GM06990 (cell line): ENCODE measurements around the gene IL1RL2.

Experiments
- DNase-seq: peaks from one replicate; pipeline ENCODE4 v3.0.0-alpha.2; 2011; ENCODE audit not compliant: insufficient read length; ENCODE audit errors: extremely low read depth
- H3K27me3 ChIP-seq: replicated peaks from 2 replicates; pipeline ENCODE4 v1.6.0; 2011; ENCODE audit warnings: low read length; ENCODE audit not compliant: control insufficient read depth, insufficient read depth
- H3K36me3 ChIP-seq: 2 replicates; pipeline ENCODE4 v1.5.1; 2011; ENCODE audit warnings: low read length; ENCODE audit not compliant: control insufficient read depth, insufficient read depth
- H3K4me3 ChIP-seq: replicated peaks from 2 replicates; pipeline ENCODE4 v1.5.1; 2011; ENCODE audit warnings: low read depth, mild to moderate bottlenecking, control low read depth, low read length
- TF ChIP-seq, protein P1 (sequence below): IDR thresholded peaks from 2 replicates; pipeline ENCODE4 v1.5.1; 2011; ENCODE audit warnings: low read length, control low read depth, mild to moderate bottlenecking, inconsistent platforms; ENCODE audit not compliant: insufficient read depth, poor library complexity, severe bottlenecking

Gene IL1RL2

DNA sequence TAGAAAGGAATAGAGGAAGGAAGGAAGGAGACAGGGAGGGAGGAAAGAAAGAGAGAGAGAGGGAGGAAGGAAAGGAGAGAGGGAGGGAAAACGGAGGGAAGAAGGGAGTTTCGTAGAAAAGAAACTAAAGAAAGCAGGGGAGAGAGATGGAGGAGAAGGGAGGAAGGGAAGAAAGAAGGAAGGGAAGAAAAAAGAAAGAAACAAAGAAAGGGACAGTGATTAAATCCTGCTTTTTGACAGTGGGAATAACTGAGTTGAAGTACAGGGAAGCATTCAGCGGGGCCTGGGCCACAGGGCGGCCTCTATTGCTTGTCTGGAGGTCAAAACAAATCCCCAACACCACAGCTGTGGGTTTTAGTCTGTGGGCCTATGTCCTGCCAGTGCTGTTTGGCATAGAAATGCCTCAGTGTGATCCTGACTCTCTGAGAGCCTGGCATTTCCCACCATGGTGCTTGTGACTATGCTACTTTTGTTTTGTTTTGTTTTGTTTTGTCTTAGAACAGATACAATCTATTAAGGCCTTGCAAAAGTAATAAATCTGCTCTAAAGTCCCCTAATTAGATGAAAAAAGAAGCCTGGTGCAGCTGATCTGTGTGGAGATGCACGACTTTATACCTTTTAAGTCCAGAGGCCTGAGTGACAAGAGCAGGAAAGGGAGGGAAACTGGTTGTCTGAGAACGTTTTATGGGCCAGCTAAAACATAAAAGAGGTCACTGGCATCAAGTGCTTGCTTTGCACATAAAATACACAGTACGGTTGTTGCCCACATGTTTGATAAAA is 40.0 kb downstream of the IL1RL2 start:
- TF ChIP-seq, protein P1, sequence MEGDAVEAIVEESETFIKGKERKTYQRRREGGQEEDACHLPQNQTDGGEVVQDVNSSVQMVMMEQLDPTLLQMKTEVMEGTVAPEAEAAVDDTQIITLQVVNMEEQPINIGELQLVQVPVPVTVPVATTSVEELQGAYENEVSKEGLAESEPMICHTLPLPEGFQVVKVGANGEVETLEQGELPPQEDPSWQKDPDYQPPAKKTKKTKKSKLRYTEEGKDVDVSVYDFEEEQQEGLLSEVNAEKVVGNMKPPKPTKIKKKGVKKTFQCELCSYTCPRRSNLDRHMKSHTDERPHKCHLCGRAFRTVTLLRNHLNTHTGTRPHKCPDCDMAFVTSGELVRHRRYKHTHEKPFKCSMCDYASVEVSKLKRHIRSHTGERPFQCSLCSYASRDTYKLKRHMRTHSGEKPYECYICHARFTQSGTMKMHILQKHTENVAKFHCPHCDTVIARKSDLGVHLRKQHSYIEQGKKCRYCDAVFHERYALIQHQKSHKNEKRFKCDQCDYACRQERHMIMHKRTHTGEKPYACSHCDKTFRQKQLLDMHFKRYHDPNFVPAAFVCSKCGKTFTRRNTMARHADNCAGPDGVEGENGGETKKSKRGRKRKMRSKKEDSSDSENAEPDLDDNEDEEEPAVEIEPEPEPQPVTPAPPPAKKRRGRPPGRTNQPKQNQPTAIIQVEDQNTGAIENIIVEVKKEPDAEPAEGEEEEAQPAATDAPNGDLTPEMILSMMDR: no peak
- Histone ChIP-seq H3K27me3 (no peaks in the 10 kb centered on the region), H3K36me3 (no peaks in the 10 kb centered on the region), H3K4me3 (no peak overlapping the region)
- DNase-seq: no peak

DNA sequence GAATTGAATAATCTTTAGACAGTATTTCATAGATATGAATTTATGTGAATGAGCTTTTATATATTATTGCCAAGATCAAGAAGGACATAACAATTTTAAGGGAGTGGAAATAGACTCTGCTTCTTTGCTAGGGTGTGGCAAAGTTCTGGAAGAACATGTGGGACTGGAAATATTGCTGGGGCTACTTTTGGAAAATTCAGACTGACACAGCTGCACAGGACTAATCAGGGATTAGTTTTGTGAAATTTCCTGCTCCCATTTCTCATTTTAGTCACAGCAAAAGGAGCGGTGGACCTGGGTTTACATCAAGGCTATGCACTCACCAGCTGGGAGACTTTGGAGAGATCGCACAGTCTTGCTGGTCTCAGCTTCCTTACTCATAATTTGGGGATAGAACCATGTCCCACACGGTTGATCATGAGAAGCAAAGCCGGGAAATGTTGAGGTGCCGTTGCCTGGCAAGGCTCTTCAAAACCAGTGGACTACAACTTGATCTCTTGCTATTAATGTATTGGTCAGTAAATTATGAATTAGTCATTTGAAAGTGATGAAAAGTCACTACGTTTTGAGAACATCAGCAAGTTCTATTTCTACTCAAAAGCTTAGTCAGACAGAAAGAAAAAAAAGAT is 42.4 kb downstream of the IL1RL2 start:
- no peak for DNase-seq
- Histone ChIP-seq H3K27me3 (no peaks in the 10 kb centered on the region), H3K4me3 (no peak overlapping the region), H3K36me3 (no peaks in the 10 kb centered on the region)
- TF ChIP-seq, protein P1: no peak

DNA sequence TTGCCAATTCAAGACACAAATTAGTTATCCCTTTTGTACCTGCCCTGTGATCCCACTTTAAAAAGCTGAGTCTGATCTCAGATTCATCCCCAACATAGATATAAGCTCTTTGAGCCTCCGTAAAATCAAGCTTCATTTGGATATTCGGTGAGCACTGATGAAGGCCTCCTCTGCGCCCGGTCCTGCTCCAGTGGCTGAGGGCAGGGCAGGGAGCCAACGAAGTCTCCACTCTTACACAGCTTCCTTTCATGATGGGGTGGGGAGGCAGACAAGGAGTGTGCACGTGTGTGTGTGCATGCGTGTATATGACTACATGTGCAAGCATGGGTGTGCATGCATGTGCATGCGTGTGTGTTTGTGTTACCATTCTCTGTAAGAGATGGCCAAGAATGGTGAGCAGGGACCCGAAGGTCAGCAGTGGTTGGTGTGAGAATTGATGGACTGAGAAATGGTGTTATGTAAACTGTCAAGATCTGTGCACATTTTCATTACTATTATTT is 43.6 kb downstream of the IL1RL2 start:
- DNase-seq: no peak
- no peaks in the 10 kb centered on the region for H3K36me3 ChIP-seq
- TF ChIP-seq, protein P1: no peak
- H3K27me3 ChIP-seq: no peaks in the 10 kb centered on the region
- H3K4me3 ChIP-seq: no peak overlapping the region

DNA sequence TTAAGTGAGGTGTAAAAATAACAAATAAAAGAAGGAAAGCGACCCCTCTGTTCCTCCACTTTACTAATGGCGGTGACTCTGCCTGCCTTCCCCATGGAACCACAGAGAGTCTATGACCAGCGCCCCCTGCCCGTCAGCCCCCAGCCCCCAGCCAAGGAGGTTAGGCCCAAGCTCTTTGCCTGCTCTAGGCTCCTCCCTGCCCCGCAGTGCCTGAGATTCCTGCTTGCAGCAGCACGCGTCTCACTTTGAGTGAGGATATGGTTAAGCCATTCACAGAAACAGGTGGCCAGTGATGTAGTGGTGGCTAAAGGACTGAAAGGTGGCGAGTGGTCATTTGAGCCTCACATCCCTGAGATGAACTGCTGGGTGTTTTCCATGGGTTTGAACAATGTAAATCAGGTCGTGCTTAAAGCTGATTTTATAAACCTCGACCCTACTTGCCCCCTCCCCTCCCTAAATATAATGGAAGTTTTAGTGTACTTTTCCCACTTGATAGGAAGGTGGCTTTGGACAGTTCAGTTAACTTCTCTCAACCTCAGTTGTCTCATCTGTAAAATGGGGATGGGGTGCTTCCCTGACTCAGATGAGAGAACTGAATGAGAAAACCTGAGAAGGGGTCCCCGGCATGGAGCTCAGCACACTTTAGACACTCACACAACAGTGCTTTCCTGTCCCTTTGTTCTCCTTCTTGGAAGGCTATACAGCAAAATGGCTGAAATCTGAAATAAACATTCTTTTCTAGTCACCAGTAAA is 46.5 kb downstream of the IL1RL2 start:
- DNase-seq: no peak
- no peaks in the 10 kb centered on the region for H3K36me3 ChIP-seq
- TF ChIP-seq, protein P1: no peak
- no peaks in the 10 kb centered on the region for H3K27me3 ChIP-seq
- H3K4me3 ChIP-seq: no peak overlapping the region

DNA sequence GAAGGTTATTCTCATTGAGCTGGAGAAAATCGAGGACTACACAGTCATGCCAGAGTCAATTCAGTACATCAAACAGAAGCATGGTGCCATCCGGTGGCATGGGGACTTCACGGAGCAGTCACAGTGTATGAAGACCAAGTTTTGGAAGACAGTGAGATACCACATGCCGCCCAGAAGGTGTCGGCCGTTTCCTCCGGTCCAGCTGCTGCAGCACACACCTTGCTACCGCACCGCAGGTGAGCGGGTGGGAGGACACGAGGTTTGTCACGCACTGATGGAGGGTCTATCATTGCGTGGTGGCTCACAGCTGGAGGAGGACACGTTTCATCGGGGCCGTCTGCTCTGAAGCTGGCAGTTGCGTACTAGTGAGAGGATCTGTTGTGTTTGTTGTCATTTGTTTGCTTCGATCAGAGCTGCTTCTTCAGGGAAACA is 48.2 kb downstream of the IL1RL2 start:
- no peaks in the 10 kb centered on the region for H3K36me3 ChIP-seq
- TF ChIP-seq, protein P1: no peak
- DNase-seq: no peak
- no peak overlapping the region for H3K4me3 ChIP-seq
- no peaks in the 10 kb centered on the region for H3K27me3 ChIP-seq
